G401.6 (cell line): Measurements from ENCODE around the gene ZRANB1.

Experiments used
- FAIRE-seq: peaks from 2 replicates; lab custom pipeline; 2012; peaks lifted over from hg19 to GRCh38; lab: Jason Lieb, UNC

ZRANB1 gene

DNA sequence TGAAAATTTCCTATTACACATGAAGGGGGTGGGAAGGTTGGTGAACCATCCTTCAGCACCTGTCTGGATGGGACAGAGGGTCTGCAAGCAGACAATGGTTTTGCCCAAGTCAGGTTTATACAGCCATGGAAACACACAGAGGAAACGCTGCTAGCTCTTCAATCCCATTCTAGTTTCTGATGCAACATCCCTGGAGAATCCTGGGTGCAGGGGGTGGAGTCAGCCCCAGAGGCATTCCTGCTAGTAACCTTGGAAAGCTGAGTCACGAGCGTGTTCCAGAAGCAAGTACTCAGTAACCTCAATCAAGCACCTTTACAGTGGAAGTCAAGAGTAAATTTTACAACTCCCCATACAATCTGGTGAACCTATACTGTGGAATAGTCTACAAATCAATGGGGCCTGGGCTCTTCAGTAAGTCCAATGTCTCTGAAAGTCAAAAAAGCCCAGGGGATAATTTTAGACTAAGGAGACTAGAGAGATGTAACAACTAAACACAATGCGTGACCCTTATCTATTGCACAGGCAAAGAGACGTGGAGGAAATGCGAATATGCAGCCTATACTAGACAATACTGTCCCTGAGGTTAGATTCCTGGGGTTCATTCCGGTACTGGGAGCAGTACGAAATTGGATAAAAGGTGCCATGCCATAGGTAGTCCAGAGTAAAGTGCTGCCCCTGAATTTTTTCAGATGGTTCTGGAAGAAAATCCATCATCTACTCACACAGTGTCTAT, 95.4 kb downstream of the ZRANB1 start:
- no peak for FAIRE-seq
